Measurements from ENCODE around the gene ATG2A. TPM values are rescaled to one million over a fixed set of nuclear protein-coding genes. Genes with fewer than 3 reads are reported as not detected.
A peak's percentile ranks its signal among the peaks of the same experiment; 100 is the strongest.

ATG2A gene
- total and polyA plus RNA-seq, 2 of the 8 experiments (the other 6 are each of a cell fraction or from before 2014, with no cell fraction given): 12.1 to 22.1 TPM

DNA sequence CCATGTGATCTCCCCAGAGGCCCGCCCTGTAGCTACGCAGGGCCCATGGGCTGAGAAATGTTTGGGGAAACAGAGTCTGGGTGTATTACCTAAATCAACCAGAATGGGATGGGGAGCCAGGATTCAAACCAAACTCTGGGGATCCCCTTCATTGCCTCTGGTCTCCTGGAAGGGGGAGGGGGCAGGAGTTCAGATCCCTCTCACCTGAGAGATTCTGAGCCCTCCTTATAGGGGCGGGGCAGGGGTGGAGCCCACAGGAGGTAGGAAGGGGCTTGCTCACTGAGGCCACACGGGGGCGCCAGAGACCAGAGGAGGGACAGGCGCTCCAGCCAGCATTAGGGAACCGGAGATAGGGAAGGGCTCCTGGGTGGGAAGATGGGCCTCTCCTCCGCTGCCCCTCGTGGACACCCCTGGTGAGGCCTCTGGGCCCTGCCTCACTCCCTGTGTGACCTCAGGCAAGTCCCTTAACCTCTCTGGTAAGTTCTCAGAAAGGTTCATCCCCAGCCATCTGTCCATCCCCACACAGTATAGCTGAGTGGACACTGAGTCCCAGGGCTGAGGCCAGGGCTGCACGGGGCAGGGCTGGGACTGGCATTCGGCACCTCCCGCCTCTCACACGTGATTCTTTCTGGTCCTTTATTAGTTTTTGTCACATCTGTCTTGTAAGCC, 69.9 kb downstream of the ATG2A start (continued):
- TF ChIP-seq, protein P1, sequence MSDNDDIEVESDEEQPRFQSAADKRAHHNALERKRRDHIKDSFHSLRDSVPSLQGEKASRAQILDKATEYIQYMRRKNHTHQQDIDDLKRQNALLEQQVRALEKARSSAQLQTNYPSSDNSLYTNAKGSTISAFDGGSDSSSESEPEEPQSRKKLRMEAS (IDR thresholded peaks at IDR 0.05): peak; percentile 60; the same call in 1 of the 2 replicates
- no peak for TF ChIP-seq EP300 (IDR thresholded peaks at IDR 0.05; ENCODE audit: borderline replicate concordance in 1 of 2, low read depth in 2 of 2, low read length in 2 of 2)
- no peak for TF ChIP-seq POLR2A (IDR thresholded peaks at IDR 0.05; ENCODE audit: control extremely low read depth in 1 of 2, low read depth in 2 of 2, low read length in 2 of 2)
- no peak for TF ChIP-seq POU5F1 (IDR thresholded peaks at IDR 0.05; ENCODE audit: low read depth, low read length)
- TF ChIP-seq CHD1 (IDR thresholded peaks at IDR 0.05; ENCODE audit: low read depth, low read length): no peak
- TF ChIP-seq, protein P2, sequence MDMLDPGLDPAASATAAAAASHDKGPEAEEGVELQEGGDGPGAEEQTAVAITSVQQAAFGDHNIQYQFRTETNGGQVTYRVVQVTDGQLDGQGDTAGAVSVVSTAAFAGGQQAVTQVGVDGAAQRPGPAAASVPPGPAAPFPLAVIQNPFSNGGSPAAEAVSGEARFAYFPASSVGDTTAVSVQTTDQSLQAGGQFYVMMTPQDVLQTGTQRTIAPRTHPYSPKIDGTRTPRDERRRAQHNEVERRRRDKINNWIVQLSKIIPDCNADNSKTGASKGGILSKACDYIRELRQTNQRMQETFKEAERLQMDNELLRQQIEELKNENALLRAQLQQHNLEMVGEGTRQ (IDR thresholded peaks at IDR 0.05; ENCODE audit: low read length): no peak; the same call in 1 of the 2 replicates
- TF ChIP-seq PHF8 (conservative IDR thresholded peaks at IDR 0.05; ENCODE audit: low read depth, low read length): no peak
- TF ChIP-seq RBBP5 (IDR thresholded peaks at IDR 0.05; ENCODE audit: borderline replicate concordance, low read depth, low read length): no peak
- no peak for TF ChIP-seq CBX8 (IDR thresholded peaks at IDR 0.05; ENCODE audit: borderline replicate concordance, low read depth, low read length)
- TF ChIP-seq HDAC6 (IDR thresholded peaks at IDR 0.05; ENCODE audit: low read depth, low read length): no peak
- no peak for TF ChIP-seq KDM5A (IDR thresholded peaks at IDR 0.05; ENCODE audit: low read length)
- TF ChIP-seq BRCA1 (IDR thresholded peaks at IDR 0.05; ENCODE audit: low read depth, low read length): no peak
- TF ChIP-seq, protein P3, sequence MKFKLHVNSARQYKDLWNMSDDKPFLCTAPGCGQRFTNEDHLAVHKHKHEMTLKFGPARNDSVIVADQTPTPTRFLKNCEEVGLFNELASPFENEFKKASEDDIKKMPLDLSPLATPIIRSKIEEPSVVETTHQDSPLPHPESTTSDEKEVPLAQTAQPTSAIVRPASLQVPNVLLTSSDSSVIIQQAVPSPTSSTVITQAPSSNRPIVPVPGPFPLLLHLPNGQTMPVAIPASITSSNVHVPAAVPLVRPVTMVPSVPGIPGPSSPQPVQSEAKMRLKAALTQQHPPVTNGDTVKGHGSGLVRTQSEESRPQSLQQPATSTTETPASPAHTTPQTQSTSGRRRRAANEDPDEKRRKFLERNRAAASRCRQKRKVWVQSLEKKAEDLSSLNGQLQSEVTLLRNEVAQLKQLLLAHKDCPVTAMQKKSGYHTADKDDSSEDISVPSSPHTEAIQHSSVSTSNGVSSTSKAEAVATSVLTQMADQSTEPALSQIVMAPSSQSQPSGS (IDR thresholded peaks at IDR 0.05; ENCODE audit: low read length): no peak
- TF ChIP-seq KDM4A (IDR thresholded peaks at IDR 0.05; ENCODE audit: low read depth, low read length, severe bottlenecking): no peak
- no peak for TF ChIP-seq EZH2 (IDR thresholded peaks at IDR 0.05; ENCODE audit: low read depth, low read length, severe bottlenecking)
- TF ChIP-seq RNF2 (IDR thresholded peaks at IDR 0.05; ENCODE audit: borderline replicate concordance, low read depth, low read length, missing control alignments, poor library complexity, severe bottlenecking): no peak
- peak; percentile 89 for TF ChIP-seq BACH1 (IDR thresholded peaks at IDR 0.05; ENCODE audit: low read length)
- TF ChIP-seq CTBP2 (IDR thresholded peaks at IDR 0.05; ENCODE audit: borderline replicate concordance, insufficient read depth, insufficient read length, low read length): no peak
- 0 out of 2 replicates have a peak, but pooled peaks have one; percentile 48 for TF ChIP-seq YY1 (IDR thresholded peaks at IDR 0.05; ENCODE audit: low read depth, low read length)
